ENCODE data around the gene PDE4B. TPM values are rescaled to one million over a fixed set of nuclear protein-coding genes. Genes with fewer than 3 reads are reported as not detected.

The PDE4B gene
- total RNA-seq, 1 donor from 2014 or later = 7.2 TPM

GRCh38 chr1:65897485-65897884 is 104.8 kb downstream of the PDE4B start:
- no peaks in the 10 kb centered on the region for H3K27me3 Mint-ChIP-seq (ENCODE audit: unreplicated experiment)
- no peaks in the 10 kb centered on the region for H3K36me3 Mint-ChIP-seq (ENCODE audit: unreplicated experiment)
- no peak overlapping the region for H3K27ac Mint-ChIP-seq (ENCODE audit: unreplicated experiment)
- TF ChIP-seq CTCF (IDR thresholded peaks at IDR 0.05; ENCODE audit: partially characterized antibody, unreplicated experiment) = no peak
- H3K4me1 Mint-ChIP-seq (ENCODE audit: low read depth, unreplicated experiment) = no peaks in the 10 kb centered on the region
- H3K9me3 Mint-ChIP-seq (ENCODE audit: unreplicated experiment) = no peaks in the 10 kb centered on the region
- no peak overlapping the region for H3K4me3 Mint-ChIP-seq (ENCODE audit: unreplicated experiment)
- DNase-seq = no peak

- TF ChIP-seq CTCF (IDR thresholded peaks at IDR 0.05; ENCODE audit: partially characterized antibody, unreplicated experiment) = no peak
- Mint-ChIP-seq H3K27ac (ENCODE audit: unreplicated experiment) (no peak overlapping the region), H3K9me3 (ENCODE audit: unreplicated experiment) (no peaks in the 10 kb centered on the region), H3K4me1 (ENCODE audit: low read depth, unreplicated experiment) (no peaks in the 10 kb centered on the region), H3K36me3 (ENCODE audit: unreplicated experiment) (no peaks in the 10 kb centered on the region), H3K27me3 (ENCODE audit: unreplicated experiment) (no peaks in the 10 kb centered on the region), H3K4me3 (ENCODE audit: unreplicated experiment) (no peak overlapping the region)
- no peak for DNase-seq
These were observed 112.0 kb downstream of the PDE4B start for GRCh38 chr1:65904681-65905083.

GRCh38 chr1:65910432-65910831 is 117.7 kb downstream of the PDE4B start:
- no peaks in the 10 kb centered on the region for H3K9me3 Mint-ChIP-seq (ENCODE audit: unreplicated experiment)
- no peaks in the 10 kb centered on the region for H3K36me3 Mint-ChIP-seq (ENCODE audit: unreplicated experiment)
- no peak for DNase-seq
- no peak for TF ChIP-seq CTCF (IDR thresholded peaks at IDR 0.05; ENCODE audit: partially characterized antibody, unreplicated experiment)
- peaks cover 3% of the 10 kb centered on the region for H3K4me1 Mint-ChIP-seq (ENCODE audit: low read depth, unreplicated experiment)
- no peaks in the 10 kb centered on the region for H3K27me3 Mint-ChIP-seq (ENCODE audit: unreplicated experiment)
- no peak overlapping the region for H3K4me3 Mint-ChIP-seq (ENCODE audit: unreplicated experiment)
- H3K27ac Mint-ChIP-seq (ENCODE audit: unreplicated experiment) = no peak overlapping the region

- H3K9me3 Mint-ChIP-seq (ENCODE audit: unreplicated experiment) = no peaks in the 10 kb centered on the region
- TF ChIP-seq CTCF (IDR thresholded peaks at IDR 0.05; ENCODE audit: partially characterized antibody, unreplicated experiment) = no peak
- H3K27ac Mint-ChIP-seq (ENCODE audit: unreplicated experiment) = no peak overlapping the region
- peaks cover 3% of the 10 kb centered on the region for H3K4me1 Mint-ChIP-seq (ENCODE audit: low read depth, unreplicated experiment)
- H3K27me3 Mint-ChIP-seq (ENCODE audit: unreplicated experiment) = no peaks in the 10 kb centered on the region
- no peaks in the 10 kb centered on the region for H3K36me3 Mint-ChIP-seq (ENCODE audit: unreplicated experiment)
- H3K4me3 Mint-ChIP-seq (ENCODE audit: unreplicated experiment) = no peak overlapping the region
- no peak for DNase-seq
These were observed 119.0 kb downstream of the PDE4B start for GRCh38 chr1:65911679-65912078.

GRCh38 chr1:65918564-65918963 is 125.9 kb downstream of the PDE4B start:
- Mint-ChIP-seq H3K9me3 (ENCODE audit: unreplicated experiment) (no peaks in the 10 kb centered on the region), H3K4me1 (ENCODE audit: low read depth, unreplicated experiment) (no peaks in the 10 kb centered on the region), H3K36me3 (ENCODE audit: unreplicated experiment) (no peaks in the 10 kb centered on the region), H3K4me3 (ENCODE audit: unreplicated experiment) (no peak overlapping the region), H3K27me3 (ENCODE audit: unreplicated experiment) (no peaks in the 10 kb centered on the region), H3K27ac (ENCODE audit: unreplicated experiment) (no peak overlapping the region)
- no peak for TF ChIP-seq CTCF (IDR thresholded peaks at IDR 0.05; ENCODE audit: partially characterized antibody, unreplicated experiment)
- DNase-seq = no peak

Measured in glutamatergic neuron (in vitro differentiated cells).